ENCODE data around the gene HOXD11.

Gene HOXD11

GRCh38 chr2:176130957-176131847, 24.1 kb downstream of the HOXD11 start:
- no peak for DNase-seq (ENCODE audit: low read depth in 1 of 2, low spot score in 1 of 2)

DNA sequence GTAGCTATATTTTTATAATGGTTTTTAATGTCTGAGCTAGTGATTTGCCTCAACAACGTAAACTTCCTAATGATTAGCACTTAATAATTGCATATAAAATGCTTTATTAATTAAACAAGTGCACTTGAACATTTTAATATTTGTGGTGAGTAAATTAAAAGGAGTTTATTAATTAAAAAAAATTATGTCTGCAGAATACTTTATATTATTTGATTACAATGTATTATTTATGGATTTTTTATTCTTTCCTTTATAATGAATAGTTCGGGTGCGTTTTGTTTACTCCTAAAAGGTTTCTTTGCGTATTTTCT, 24.7 kb downstream of the HOXD11 start:
- DNase-seq (ENCODE audit: low read depth in 1 of 2, low spot score in 1 of 2) = no peak

DNA sequence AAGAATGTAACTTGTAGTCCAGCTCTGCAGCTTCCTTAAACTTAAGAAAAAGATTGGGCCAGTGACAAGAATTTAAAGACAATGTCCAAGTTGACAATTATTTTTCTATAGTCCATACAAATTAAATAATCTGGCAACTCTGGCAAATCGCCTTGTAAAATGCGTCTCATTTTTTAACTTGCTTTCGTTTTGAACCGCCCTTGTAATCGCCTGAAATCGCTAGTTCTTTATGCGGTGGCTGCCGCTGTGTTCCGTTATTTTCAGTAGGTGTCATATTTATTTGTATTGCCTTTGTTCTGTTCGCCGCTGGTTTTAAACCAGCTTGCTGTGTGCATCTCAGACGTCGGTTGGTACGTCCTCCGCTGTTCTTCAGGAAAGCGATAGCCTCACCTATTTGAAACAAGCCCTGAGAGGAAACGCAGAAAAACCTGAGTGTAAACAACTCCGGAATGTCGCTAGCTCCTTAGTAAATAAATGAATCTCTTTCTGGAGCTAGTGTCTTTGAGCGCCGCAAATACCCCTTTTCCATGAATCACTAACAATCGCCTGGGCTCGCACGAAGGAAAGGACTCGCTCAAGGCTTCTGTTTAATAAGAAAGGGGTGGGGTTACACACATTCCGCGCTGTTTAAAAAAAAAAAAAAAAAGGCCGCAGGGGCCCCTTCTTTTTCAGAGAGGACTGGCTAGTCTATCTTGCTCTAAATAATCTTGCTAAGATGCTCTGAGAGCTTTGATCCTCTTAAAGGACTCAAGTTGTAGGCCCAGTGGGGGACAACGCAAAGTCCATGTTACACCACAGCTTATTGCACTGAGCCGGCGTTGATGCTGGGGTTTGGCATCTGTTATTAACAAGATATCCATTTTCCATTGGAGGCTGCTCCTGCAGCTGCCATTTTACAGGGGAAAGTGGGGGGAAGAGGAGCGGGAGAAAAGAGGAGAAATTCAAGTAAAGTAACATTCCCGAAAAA, 25.4 kb downstream of the HOXD11 start:
- DNase-seq (ENCODE audit: low read depth in 1 of 2, low spot score in 1 of 2) = no peak

- no peak for DNase-seq (ENCODE audit: low read depth in 1 of 2, low spot score in 1 of 2)
Measured at GRCh38 chr2:176133389-176133788, 26.3 kb downstream of the HOXD11 start.

DNA sequence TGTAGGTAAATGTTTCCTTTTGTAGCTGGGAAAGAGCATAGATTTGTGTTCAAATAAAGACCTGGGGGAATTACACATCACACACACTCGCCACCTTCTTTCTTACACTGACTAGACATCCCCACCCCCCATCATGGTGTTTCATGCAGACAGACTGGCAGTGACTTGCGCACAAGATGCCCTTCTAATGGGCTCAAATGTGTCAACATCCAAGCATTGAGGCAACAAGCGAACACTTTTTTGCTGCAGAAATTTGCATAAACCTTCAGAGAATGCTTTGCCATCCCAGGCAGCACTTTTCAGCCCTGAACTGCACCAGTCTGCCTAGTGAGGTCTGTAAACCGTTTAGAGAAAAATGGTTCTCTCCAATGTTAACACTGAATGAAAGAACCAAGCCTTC, 27.0 kb downstream of the HOXD11 start:
- DNase-seq (ENCODE audit: low read depth in 1 of 2, low spot score in 1 of 2) = no peak

DNA sequence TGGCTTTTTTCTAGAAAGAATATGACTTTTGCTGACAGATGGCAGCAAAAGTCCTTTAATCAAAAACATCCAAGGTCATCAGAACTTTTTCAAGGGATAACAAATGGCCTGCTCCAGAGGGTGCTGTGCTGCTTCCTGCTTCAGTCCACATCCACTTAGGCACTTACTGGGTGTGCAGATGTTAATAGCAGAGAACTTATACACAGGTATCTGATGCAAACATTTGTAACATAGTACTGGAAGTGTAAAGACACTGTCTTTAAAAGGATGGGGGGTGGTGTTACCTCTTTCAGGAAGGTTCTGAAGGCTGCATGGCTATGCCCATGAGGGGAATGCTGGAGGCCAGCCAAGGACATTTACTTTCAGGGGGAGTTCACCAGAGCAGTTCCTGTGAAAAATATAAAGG, 28.0 kb downstream of the HOXD11 start:
- no peak for DNase-seq (ENCODE audit: low read depth in 1 of 2, low spot score in 1 of 2)

DNA sequence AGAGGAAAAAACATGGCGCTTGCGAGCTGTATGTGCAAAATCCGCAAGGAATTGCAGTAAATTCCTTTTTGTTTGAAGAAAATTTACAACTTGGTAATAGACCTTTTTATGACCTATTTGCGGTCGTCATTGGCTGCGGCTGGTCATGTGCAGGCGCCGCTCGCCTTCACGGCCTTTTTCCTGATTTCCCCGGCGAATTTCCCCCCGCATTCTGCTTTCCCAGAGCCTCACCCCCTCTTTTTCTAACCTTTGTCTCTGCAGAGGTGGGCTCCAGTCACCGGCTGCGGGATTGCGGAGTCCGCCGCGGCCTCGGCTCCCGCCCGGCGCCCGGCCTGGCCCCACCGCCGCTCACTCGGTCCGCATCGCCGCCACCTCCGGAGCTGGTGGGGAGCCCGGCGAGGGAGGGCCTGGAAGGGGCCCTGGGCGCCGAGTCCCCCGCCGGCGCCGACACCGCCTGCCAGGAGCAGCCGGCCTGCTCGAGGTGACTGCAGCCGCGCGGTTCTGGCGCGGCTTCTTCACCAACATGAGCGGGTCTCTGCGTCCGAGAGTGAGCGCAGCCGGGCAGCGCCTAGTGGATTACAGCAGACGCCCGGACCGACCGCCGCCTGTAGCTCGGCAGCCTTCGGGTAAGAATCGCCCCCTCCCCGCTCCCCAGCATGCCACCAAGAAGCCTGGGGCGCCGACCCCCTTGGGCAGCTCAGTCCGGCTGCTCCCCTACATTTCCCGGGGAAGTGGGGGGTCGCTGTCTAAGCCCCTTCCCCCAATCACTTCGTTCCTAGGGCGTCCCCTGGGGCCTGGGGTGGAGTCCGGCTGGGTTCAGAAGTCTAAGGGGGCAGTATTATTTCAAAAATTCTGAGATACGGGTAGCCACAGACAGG, 29.5 kb downstream of the HOXD11 start:
- DNase-seq (ENCODE audit: low read depth in 1 of 2, low spot score in 1 of 2) = no peak

- no peak for DNase-seq (ENCODE audit: low read depth in 1 of 2, low spot score in 1 of 2)
Measured at GRCh38 chr2:176137252-176137580, 30.1 kb downstream of the HOXD11 start.

DNA sequence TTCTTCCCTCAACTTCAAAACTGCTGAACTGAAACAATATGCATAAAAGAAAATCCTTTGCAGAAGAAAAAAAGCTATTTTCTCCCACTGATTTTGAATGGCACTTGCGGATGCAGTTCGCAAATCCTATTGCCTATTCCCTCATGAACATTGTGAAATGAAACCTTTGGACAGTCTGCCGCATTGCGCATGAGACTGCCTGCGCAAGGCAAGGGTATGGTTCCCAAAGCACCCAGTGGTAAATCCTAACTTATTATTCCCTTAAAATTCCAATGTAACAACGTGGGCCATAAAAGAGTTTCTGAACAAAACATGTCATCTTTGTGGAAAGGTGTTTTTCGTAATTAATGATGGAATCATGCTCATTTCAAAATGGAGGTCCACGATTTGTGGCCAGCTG, 30.8 kb downstream of the HOXD11 start:
- DNase-seq (ENCODE audit: low read depth in 1 of 2, low spot score in 1 of 2) = no peak

- no peak for DNase-seq (ENCODE audit: low read depth in 1 of 2, low spot score in 1 of 2)
Measured at GRCh38 chr2:176138526-176138922, 31.4 kb downstream of the HOXD11 start.

DNA sequence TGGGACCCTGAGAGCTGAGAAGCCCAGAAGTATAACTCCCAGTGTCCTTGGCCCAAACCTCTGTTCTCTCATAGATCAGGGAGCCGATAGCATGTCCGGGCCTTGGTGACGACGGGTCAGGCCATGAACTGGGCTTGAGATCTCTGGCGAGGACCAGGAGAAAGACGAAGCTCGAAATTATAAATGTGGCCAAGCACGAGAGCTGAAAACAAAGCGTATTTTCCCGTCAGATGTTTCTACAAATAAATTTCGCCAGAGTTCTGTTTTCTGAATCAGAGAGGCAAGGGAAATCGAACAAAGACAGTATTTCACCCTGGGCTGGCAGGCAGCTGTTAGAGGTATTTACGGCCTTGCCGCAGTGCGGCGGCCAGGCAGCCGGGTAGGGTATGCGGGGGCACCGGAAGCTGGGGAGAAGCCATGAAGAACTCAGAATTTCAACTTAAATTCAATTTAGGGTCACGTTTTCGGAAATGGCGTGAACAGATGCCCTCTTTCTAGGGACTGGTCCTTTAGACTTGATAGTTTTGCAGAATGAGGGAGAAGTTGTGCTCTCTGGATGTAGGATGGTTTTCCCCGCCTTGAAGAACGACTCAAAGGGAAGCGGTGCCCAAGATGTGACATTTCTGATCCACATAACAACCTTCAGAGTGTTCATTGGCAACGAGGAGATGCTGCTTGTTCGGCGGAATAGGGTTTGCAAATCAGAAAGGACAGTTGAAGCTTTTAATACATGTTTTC, 32.0 kb downstream of the HOXD11 start:
- no peak for DNase-seq (ENCODE audit: low read depth in 1 of 2, low spot score in 1 of 2)

DNA sequence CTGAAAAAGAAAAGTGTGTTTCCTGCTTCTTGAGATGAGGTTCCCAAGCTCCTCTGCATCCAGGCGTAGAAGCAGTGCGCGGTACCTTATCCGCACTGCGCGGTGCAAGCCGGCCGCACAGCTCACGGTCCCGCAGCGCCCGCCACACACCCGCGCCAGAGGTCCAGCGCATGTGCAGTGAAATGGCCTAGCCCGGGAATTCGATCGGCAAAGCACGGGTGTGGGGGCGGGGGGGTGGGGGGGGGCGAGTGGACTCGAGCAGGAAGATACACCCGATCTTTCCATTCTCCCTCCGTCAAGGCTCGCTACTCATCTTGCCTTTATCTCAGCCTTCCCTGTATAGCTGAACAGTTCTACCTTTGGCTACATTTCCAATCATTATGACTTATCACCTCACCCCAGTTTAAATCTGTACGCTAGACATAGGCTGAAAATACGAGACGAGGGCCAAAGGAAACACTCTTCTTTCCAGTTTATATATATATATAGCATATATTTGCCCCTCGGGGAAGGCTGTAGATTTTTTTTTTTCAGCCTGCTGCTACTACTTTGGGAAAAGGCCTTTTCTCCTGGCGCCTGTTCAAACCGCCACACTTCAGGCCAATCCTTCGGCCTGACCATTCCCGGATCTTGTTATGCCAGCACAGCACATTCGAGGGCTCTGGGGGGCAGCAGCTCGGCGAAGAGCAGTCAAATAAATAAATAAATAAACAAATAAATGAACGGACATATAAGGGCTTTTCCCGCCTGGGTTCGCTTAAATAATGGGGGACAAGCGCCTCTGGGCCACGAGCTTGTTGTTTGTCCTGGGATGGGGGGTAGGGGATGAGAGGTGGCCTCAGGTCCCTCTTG, 32.8 kb downstream of the HOXD11 start:
- DNase-seq (ENCODE audit: low read depth in 1 of 2, low spot score in 1 of 2) = no peak

GRCh38 chr2:176140513-176141317, 33.6 kb downstream of the HOXD11 start:
- peak in 1 of 2 donors; percentile 48 for DNase-seq (ENCODE audit: low read depth in 1 of 2, low spot score in 1 of 2)

- no peak for DNase-seq (ENCODE audit: low read depth in 1 of 2, low spot score in 1 of 2)
Measured at GRCh38 chr2:176142281-176142680, 35.2 kb downstream of the HOXD11 start.

GRCh38 chr2:176145085-176145969, 38.2 kb downstream of the HOXD11 start:
- no peak for DNase-seq (ENCODE audit: low read depth in 1 of 2, low spot score in 1 of 2)

GRCh38 chr2:176146101-176146500, 39.0 kb downstream of the HOXD11 start:
- DNase-seq (ENCODE audit: low read depth in 1 of 2, low spot score in 1 of 2) = no peak

GRCh38 chr2:176146645-176147044, 39.6 kb downstream of the HOXD11 start:
- no peak for DNase-seq (ENCODE audit: low read depth in 1 of 2, low spot score in 1 of 2)
